Panc1 (cell line): Measurements from ENCODE around the gene KLK15. TPM values are rescaled to one million over a fixed set of nuclear protein-coding genes. Genes with fewer than 3 reads are reported as not detected.

Source experiments
- ATAC-seq: fragments of 200-7000 bp; cut with Tn5 transposase; 2 replicates; pipeline ENCODE4 v1.9.1; 2020; ENCODE audit warnings: mild to moderate bottlenecking, moderate library complexity
- BruUV-seq: library from RNA; stranded (reverse); fragments of 400-500 nt; replicated peaks from 2 replicates; lab custom pipeline; 2021; lab: Mats Ljungman, UMichigan
- CTCF ChIA-PET: fragments of 300-600 bp; sonication (Branson Sonifier 250); formaldehyde crosslinking; loops from one replicate; lab custom pipeline; 2022; ENCODE audit warnings: antibody characterized with exemption; lab: Charles Lee
- POLR2A ChIA-PET: fragments of 300-600 bp; sonication (Branson Sonifier 250); formaldehyde crosslinking; loops from one replicate; lab custom pipeline; 2022; ENCODE audit warnings: antibody characterized with exemption; lab: Charles Lee
- DNase-seq: peaks from one replicate; pipeline ENCODE4 v3.0.0-alpha.2; 2010; ENCODE audit warnings: low read depth, low spot score
- H3K27ac ChIP-seq: 2 replicates; pipeline ENCODE4 v1.5.1; 2011; ENCODE audit warnings: mild to moderate bottlenecking, low read length, inconsistent platforms
- H3K27me3 ChIP-seq: fragments of 200-500 bp; sonication (Bioruptor generic); 2 replicates; pipeline ENCODE4 v1.6.0; 2014; ENCODE audit warnings: low read length, inconsistent platforms; ENCODE audit not compliant: control insufficient read depth, insufficient read depth
- H3K36me3 ChIP-seq: fragments of 200-500 bp; sonication (Bioruptor generic); 2 replicates; pipeline ENCODE4 v1.5.1; 2014; ENCODE audit warnings: inconsistent platforms, mild to moderate bottlenecking, low read length, moderate library complexity; ENCODE audit not compliant: control insufficient read depth, insufficient read depth
- H3K4me1 ChIP-seq: 2 replicates; pipeline ENCODE4 v1.5.1; 2011; ENCODE audit warnings: inconsistent platforms, mild to moderate bottlenecking, low read length, moderate library complexity; ENCODE audit not compliant: control insufficient read depth, insufficient read depth
- H3K4me3 ChIP-seq, 2 experiments: 2 replicates each; pipeline ENCODE4 v1.5.1; 2011 to 2012; ENCODE audit warnings: low read depth in 2 of 2, low read length in 2 of 2, mild to moderate bottlenecking in 2 of 2, inconsistent platforms in 1 of 2, moderate library complexity in 1 of 2
- H3K9me3 ChIP-seq: fragments of 200-500 bp; sonication (Bioruptor generic); 2 replicates; pipeline ENCODE4 v1.5.1; 2014; ENCODE audit warnings: low read depth, mild to moderate bottlenecking, inconsistent platforms, low read length, moderate library complexity; ENCODE audit not compliant: control insufficient read depth, insufficient read depth
- CTCF ChIP-seq: fragments of 450-650 bp; IDR thresholded peaks from 2 replicates; pipeline ENCODE4 v1.5.1; 2017; ENCODE audit warnings: mild to moderate bottlenecking
- POLR2AphosphoS5 ChIP-seq: IDR thresholded peaks from 2 replicates; pipeline ENCODE4 v1.6.1; 2012; ENCODE audit warnings: mild to moderate bottlenecking, low read depth, low read length, moderate library complexity
- SIN3A ChIP-seq: IDR thresholded peaks from 2 replicates; pipeline ENCODE4 v1.6.1; 2012; ENCODE audit warnings: low read depth, mild to moderate bottlenecking, low read length, moderate library complexity, borderline replicate concordance; ENCODE audit not compliant: insufficient read depth
- TCF7L2 ChIP-seq: IDR thresholded peaks from 2 replicates; pipeline ENCODE4 v1.6.1; 2011; ENCODE audit warnings: mild to moderate bottlenecking, low read depth, low read length, inconsistent platforms
- in situ Hi-C: cut with HindIII; loops from 2 replicates; pipeline ENCODE4 v1.10.0; 2016; ENCODE audit warnings: low sequenced_read_pairs, low pct_unique_long_range_greater_than_20kb
- intact Hi-C: fragments of 100-400 bp; cut with micrococcal nuclease; formaldehyde crosslinking; loops from one replicate; pipeline ENCODE4 v1.10.0; 2022; ENCODE audit not compliant: unreplicated experiment
- total RNA-seq: library from RNA; stranded (reverse); gene quantifications from one replicate; pipeline ENCODE4 v1.2.1, GENCODE V29; 2021; ENCODE audit not compliant: unreplicated experiment
- TF ChIP-seq, protein P1 (sequence below), 2 experiments: IDR thresholded peaks; 2 replicates each; pipeline ENCODE4 v1.6.1; 2011 to 2012; ENCODE audit warnings: low read depth in 2 of 2, control low read depth in 1 of 2, low read length in 1 of 2, mild to moderate bottlenecking in 1 of 2, moderate library complexity in 1 of 2; ENCODE audit not compliant: insufficient read depth in 1 of 2

The KLK15 gene
- total RNA-seq, 1 experiment from 2014 or later = not detected

DNA sequence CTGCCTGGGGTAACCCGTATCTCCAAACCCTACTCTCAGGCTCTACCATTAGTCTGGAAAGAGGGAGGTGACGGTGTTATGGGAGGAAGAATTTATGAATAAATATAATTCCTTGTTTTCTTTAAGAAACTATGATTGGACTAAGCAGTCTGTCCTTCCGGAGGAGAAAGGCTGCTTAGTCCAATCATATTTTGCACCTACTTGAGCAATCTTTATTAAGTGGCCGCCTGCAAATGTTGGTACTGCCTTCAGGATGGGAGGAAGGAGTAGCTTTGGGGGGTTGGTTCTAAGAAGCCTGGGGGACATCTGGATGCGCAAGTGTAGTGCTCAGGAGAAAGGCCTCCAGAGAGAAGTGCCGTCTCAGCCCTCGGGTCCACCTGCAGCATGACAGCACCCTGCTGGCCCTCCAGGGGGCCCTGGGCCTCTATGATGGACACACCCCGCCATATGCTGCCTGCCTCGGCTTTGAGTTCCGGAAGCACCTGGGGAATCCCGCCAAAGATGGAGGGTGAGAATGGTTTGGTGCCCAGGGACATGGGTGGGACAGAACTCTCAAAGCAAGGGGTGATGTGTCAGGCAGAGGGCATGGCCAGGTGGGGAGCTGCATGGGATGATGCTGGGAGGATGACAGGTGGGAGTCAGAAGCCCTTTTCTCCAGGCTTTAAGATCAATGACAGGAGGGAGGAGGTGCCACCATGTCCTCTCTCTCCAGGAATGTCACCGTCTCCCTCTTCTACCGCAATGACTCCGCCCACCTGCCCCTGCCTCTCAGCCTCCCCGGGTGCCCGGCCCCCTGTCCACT, 39.1 kb downstream of the KLK15 start:
- ATAC-seq (peak; percentile 46), DNase-seq (no peak)
- Histone ChIP-seq H3K4me3 (no peak overlapping the region), H3K27me3 (no peaks in the 10 kb centered on the region), H3K4me1 (no peaks in the 10 kb centered on the region), H3K36me3 (no peaks in the 10 kb centered on the region), H3K9me3 (no peaks in the 10 kb centered on the region), H3K27ac (no peak overlapping the region)
- POLR2A ChIA-PET = no interaction called here
- intact Hi-C loops (no loop called here), in situ Hi-C loops (no loop called here)
- TF ChIP-seq, protein P1, sequence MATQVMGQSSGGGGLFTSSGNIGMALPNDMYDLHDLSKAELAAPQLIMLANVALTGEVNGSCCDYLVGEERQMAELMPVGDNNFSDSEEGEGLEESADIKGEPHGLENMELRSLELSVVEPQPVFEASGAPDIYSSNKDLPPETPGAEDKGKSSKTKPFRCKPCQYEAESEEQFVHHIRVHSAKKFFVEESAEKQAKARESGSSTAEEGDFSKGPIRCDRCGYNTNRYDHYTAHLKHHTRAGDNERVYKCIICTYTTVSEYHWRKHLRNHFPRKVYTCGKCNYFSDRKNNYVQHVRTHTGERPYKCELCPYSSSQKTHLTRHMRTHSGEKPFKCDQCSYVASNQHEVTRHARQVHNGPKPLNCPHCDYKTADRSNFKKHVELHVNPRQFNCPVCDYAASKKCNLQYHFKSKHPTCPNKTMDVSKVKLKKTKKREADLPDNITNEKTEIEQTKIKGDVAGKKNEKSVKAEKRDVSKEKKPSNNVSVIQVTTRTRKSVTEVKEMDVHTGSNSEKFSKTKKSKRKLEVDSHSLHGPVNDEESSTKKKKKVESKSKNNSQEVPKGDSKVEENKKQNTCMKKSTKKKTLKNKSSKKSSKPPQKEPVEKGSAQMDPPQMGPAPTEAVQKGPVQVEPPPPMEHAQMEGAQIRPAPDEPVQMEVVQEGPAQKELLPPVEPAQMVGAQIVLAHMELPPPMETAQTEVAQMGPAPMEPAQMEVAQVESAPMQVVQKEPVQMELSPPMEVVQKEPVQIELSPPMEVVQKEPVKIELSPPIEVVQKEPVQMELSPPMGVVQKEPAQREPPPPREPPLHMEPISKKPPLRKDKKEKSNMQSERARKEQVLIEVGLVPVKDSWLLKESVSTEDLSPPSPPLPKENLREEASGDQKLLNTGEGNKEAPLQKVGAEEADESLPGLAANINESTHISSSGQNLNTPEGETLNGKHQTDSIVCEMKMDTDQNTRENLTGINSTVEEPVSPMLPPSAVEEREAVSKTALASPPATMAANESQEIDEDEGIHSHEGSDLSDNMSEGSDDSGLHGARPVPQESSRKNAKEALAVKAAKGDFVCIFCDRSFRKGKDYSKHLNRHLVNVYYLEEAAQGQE (IDR thresholded peaks at IDR 0.05; ENCODE audit: insufficient read depth in 1 of 2, low read depth in 2 of 2, low read length in 1 of 2) = no peak
- TF ChIP-seq TCF7L2 (no peak), SIN3A (no peak), CTCF (no peak), POLR2AphosphoS5 (0 out of 2 replicates have a peak, but pooled peaks have one; percentile 2)
- BruUV-seq = no TSS peak
- CTCF ChIA-PET = interaction anchor here (2.0 kb wide), 1 partner anchor 128 kb away, joined by 4 read pairs; no protein-coding TSS in a partner anchor

DNA sequence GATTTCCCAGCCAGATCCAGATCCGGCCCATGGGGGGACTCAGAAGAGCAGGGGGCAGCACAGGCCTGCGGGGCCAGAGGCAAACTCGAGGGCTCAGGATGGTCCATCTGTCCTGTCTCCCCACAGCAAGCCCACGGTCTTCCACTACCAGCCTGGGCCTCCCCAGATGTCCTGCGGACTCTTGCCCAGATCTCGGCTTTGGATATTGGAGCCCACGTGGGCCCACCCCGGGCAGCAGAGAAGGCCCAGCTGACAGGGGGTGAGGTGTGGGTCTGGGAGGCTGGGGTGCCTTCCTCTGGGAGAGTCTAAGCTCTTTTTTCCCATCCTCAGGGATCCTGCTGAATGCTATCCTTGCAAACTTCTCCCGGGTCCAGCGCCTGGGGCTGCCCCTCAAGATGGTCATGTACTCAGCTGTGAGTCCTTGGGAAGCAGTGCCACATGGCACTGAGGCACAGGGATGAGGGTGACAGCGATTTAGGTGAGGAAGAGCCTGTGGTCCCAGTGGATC, 39.8 kb downstream of the KLK15 start:
- H3K36me3 ChIP-seq = no peaks in the 10 kb centered on the region
- no peaks in the 10 kb centered on the region for H3K4me1 ChIP-seq
- no peak for DNase-seq
- in situ Hi-C loops = no loop called here
- BruUV-seq = no TSS peak
- intact Hi-C loops = no loop called here
- no peaks in the 10 kb centered on the region for H3K9me3 ChIP-seq
- no peak overlapping the region for H3K27ac ChIP-seq
- no peaks in the 10 kb centered on the region for H3K27me3 ChIP-seq
- no peak for ATAC-seq
- ChIA-PET CTCF (interaction anchor here (2.0 kb wide), 1 partner anchor 128 kb away, joined by 4 read pairs; no protein-coding TSS in a partner anchor), POLR2A (no interaction called here)
- H3K4me3 ChIP-seq = no peak overlapping the region
- TF ChIP-seq, protein P1 (IDR thresholded peaks at IDR 0.05; ENCODE audit: insufficient read depth in 1 of 2, low read depth in 2 of 2, low read length in 1 of 2) = no peak
- TF ChIP-seq SIN3A = no peak
- no peak for TF ChIP-seq CTCF
- no peak for TF ChIP-seq TCF7L2
- TF ChIP-seq POLR2AphosphoS5 = no peak
